Measurements from ENCODE around the gene CYP2W1.

Gene CYP2W1

DNA sequence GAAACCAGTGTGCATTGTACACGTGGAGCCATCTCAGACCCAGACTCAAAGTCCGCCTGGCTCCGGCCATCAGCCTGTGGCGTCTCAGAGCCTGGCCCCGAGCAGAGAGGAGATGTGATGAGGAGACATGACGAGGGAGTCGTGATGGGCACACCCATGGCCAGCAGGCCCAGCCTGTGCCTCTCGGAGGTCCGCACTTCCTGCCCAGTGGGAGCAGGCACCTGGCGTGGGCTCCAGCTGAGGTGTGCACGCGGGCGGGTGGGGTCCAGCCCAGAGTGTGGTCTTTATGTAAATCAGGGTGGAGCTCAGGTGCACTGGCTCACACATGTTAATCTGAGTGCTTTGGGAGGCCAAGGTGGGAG lies 35.3 kb downstream of the CYP2W1 start:
- DNase-seq = no peak

GRCh38 chr7:1019255-1019785 lies 36.3 kb downstream of the CYP2W1 start:
- no peak for DNase-seq

- DNase-seq = no peak
Observed at GRCh38 chr7:1019789-1020610, 37.0 kb downstream of the CYP2W1 start.

DNA sequence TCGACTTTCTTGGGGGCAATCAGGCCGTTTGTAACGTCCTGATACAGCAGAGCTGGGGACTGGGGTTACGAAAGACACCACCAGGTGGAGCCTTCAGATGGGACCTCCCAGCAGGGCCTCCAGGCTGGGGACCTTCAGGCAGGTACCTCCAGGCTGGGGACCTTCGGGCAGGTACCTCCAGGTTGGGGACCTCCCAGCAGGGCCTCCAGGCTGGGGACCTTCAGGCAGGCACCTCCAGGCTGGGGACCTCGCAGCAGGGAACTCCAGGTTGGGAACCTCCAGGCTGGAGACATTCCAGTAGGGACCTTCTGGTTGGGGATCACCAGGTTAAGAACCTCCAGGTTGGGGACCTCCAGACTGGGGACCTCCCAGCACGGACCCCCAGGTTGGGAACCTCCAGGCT lies 37.9 kb downstream of the CYP2W1 start:
- DNase-seq = no peak

- no peak for DNase-seq
Observed at GRCh38 chr7:1021366-1021765, 38.4 kb downstream of the CYP2W1 start.

DNA sequence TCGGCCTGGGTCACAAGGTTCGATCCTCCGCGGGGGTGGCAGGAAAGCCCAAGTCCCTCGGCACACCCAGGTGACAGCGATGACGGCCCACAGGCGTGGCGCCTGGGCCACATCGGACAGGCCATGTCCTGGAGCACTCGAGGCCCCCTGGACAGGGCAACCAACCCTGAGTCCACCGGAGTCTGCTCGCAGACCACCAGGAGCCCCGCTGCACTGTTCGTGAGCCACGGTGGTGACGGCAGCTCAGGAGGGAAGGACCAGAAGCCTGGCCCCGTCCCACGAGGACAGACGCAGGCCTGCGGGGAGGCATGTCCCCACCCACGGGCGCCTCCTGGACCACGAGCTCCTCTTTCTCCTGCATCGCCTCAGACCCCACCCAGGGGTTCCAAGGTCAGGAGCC lies 39.0 kb downstream of the CYP2W1 start:
- no peak for DNase-seq

GRCh38 chr7:1022356-1022755 lies 39.4 kb downstream of the CYP2W1 start:
- no peak for DNase-seq

GRCh38 chr7:1022801-1023465 lies 40.0 kb downstream of the CYP2W1 start:
- no peak for DNase-seq

DNA sequence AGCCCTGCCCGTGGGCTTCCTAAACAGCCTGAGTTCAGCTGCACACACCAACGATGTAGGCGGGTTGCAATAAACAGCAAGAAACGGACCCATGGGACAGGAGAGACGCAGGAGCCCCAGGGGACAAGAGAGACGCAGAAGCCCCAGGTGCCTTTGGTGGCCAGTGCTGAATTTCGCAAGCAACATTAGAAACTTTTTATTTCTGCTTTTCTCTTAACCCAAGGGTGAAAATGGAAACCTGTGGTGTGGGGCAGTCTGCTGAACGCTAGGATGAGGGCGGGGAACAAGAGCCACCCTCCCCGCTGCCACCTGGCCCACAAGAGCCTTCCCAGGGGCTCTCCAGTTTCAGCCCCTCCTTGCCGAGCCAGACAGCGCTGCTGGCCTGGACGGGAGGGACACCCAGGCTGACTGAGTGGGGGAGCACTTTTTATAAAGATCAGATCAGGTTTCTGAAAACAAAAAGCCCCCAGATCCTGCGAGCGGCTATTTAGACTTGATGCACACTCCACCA lies 41.4 kb downstream of the CYP2W1 start:
- no peak for DNase-seq

- no peak for DNase-seq
Observed at GRCh38 chr7:1024876-1025742, 42.1 kb downstream of the CYP2W1 start.

- DNase-seq = peak; percentile 93
Observed at GRCh38 chr7:1025743-1026581, 43.0 kb downstream of the CYP2W1 start.

DNA sequence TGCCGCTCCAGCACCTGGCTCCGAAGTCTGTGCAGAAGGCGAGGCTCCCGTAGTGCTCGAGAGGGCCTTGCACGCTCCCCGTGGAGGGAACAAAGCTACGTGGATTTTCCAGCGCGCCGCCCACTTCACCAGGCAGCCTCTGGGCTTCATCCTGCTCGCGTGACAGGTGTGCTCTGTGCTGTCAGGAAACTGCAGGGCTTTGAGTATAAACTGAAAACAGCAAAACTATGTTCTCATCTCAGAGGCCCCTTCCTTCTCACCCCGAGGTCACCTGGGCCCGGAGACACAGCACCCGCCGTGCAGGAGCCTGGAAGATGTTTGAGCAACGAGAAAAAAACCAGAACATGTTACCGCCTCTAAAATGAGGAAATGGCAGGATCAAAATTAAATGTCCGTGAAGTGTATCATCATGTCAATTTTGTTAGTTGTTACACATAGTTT lies 43.8 kb downstream of the CYP2W1 start:
- no peak for DNase-seq

GRCh38 chr7:1027242-1028043 lies 44.5 kb downstream of the CYP2W1 start:
- no peak for DNase-seq

- peak; percentile 64 for DNase-seq
Observed at GRCh38 chr7:1028044-1028770, 45.2 kb downstream of the CYP2W1 start.

GRCh38 chr7:1028775-1029636 lies 46.0 kb downstream of the CYP2W1 start:
- peak; percentile 66 for DNase-seq

GRCh38 chr7:1029637-1030443 lies 46.9 kb downstream of the CYP2W1 start:
- DNase-seq = no peak

DNA sequence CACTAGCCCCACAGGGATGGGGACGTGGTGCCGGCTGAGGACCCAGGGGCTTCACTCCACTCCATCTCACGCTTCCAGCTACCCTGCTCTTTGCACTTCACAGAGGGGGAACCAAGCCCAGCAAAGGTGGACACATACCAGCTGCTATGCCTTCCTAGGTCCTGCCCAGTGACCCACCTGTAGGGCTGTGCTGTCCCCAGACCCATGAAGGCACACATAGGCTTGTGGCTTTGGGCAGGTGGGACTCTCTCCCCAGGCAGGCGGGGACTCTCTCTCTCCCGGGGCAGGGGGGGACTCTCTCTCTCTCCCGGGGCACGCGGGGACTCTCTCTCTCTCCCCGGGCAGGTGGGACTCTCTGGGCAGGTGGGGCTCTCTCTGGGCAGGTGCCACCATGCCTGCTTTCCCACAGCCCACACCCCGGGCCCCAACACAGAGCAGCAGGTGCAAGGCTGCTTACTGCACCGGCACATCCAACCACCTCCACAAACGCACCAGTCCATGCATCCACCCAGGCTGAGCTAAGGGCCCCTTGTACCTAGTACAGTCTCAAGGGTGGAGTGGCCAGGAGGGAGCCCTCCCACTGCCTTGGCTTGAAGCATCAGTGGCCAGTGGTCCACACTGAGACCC lies 47.6 kb downstream of the CYP2W1 start:
- DNase-seq = no peak

All from DMS153 (cell line).